Erythroblast (primary cell): Measurements from ENCODE around the gene TMPRSS2.

ENCODE experiments used
- GATA1 ChIP-seq: IDR thresholded peaks from 2 replicates; pipeline ENCODE4 v1.6.1; 2011; ENCODE audit warnings: low read depth, mild to moderate bottlenecking, control low read depth, low read length, moderate library complexity
- POLR2A ChIP-seq: IDR thresholded peaks from 2 replicates; pipeline ENCODE4 v1.6.1; 2011; ENCODE audit warnings: mild to moderate bottlenecking, low read length

- TF ChIP-seq POLR2A (no peak), GATA1 (no peak)
Measured at GRCh38 chr21:41483973-41484372, 24.0 kb downstream of the TMPRSS2 start.
